NCI-H774 (cell line): Measurements from ENCODE around the gene CHD5.

ENCODE experiments used
- DNase-seq: peaks from one replicate; lab custom pipeline; 2025; lab: John Stamatoyannopoulos, UW

CHD5 gene

GRCh38 chr1:6059866-6060265, 120.3 kb downstream of the CHD5 start:
- DNase-seq, result no peak

GRCh38 chr1:6057170-6057845, 122.8 kb downstream of the CHD5 start:
- no peak for DNase-seq

GRCh38 chr1:6056572-6056948, 123.6 kb downstream of the CHD5 start:
- no peak for DNase-seq

- DNase-seq, result no peak
Observed at GRCh38 chr1:6054596-6054995, 125.5 kb downstream of the CHD5 start.

- no peak for DNase-seq
Observed at GRCh38 chr1:6053206-6053546, 126.9 kb downstream of the CHD5 start.

- DNase-seq, result no peak
Observed at GRCh38 chr1:6052543-6053205, 127.4 kb downstream of the CHD5 start.
